ENCODE results near the gene CCNE1.

The CCNE1 gene

DNA sequence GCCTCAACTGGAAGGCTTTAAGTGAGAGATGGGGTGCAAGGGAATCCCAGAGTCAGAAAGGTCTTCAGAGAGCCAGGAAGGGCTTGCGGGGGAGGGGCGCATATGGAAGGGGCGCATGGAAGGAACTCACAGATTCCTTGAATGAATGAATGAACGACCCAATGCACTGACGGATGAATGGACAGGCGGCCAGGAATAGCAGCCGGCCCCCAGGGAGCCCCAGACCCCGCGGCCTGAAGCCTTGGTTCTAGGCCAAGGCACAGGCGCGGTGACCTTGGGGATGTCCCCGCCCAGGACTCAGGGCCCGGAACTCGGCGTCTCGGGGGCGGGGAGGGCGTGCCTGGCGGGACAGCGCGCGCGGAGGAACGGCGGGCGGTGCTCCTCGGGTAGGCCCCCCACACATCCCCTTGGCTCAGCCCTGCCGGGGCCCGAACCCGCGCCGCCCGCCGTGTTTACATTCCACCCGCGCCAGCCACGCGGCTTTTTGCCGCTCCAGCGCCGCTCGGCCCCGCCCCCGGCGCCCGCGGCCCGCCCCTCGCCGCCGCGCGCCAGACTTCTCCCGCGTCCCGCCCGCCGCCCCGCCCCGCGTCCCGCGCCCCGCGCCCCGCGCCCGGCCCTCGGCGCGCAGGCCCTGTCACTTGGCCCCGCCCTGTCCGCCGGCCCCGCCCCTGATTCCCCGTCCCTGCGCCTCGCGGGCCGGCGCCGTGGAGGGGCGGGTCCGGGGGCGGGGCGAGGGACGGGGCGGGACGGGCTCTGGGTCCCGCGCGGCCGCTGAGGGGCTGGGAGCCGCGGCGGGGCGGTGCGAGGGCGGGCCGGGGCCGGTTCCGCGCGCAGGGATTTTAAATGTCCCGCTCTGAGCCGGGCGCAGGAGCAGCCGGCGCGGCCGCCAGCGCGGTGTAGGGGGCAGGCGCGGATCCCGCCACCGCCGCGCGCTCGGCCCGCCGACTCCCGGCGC lies at the start of gene CCNE1:
TSS of gene CCNE1 (plus strand) at position 867 of the 955 bp plus-strand sequence. CDS start 565 bp downstream, outside the sequence.
- H3K36me3 ChIP-seq: peaks cover 0 to 18% (median 0%) of the 10 kb centered on the region in 11 experiments; a peak in 8 of 22 replicates
- H3K27ac ChIP-seq: peak within 1 kb of the TSS; percentile 76 to 96 (median 90)
- H3K4me3 ChIP-seq: peak within 1 kb of the TSS; percentile 74 to 88 (median 78)
- no peak for TF ChIP-seq Cebpa-rat (IDR thresholded peaks at IDR 0.05)
- 0 out of 22 replicates have a peak, but pooled peaks cover 0 to 3% (median 0%) of the 10 kb centered on the region in 11 experiments for H4K20me1 ChIP-seq
- no peaks in the 10 kb centered on the region for H3K27me3 ChIP-seq
- H3K4me1 ChIP-seq: peaks cover 25 to 41% (median 34%) of the 10 kb centered on the region in 10 experiments
- H3K4me2 ChIP-seq: peak within 1 kb of the TSS; percentile 84 to 92 (median 89)
- H3K9ac ChIP-seq: peak within 1 kb of the TSS; percentile 84 to 91 (median 87)
- H3K9me3 ChIP-seq (replicated peaks in 1 of 11): no peaks in the 10 kb centered on the region

DNA sequence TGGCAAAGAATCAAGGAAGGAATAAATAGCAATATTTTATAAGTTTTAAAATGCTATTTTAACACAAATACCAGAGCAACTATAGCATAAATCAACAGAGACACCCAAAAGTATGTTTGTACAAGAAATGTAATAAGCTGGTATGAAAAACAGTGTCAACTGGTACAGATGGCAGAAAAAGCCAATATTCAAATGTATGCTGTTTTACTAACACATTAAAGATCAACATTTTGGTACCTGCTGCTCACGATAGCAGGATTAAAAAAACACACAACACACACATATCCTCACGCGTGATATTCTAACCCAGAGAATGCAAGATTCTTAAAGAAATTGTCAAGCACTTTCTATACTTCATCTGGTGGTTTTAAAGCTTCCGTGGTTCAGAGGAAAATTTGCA lies 48.6 kb upstream of the CCNE1 start:
- no peak overlapping the region for H3K9ac ChIP-seq
- peaks cover 0 to 21% (median 10%) of the 10 kb centered on the region in 10 experiments; a peak in 12 of 20 replicates for H3K4me1 ChIP-seq
- no peaks in the 10 kb centered on the region for H4K20me1 ChIP-seq
- no peak overlapping the region for H3K27ac ChIP-seq
- H3K27me3 ChIP-seq: no peaks in the 10 kb centered on the region
- H3K4me3 ChIP-seq: no peak overlapping the region
- H3K4me2 ChIP-seq: peak overlapping the region in 1 of 11 experiments; percentile 2; a peak in 2 of 22 replicates
- no peaks in the 10 kb centered on the region for H3K9me3 ChIP-seq (replicated peaks in 1 of 11)
- no peaks in the 10 kb centered on the region for H3K36me3 ChIP-seq
- no peak for TF ChIP-seq Cebpa-rat (IDR thresholded peaks at IDR 0.05)

DNA sequence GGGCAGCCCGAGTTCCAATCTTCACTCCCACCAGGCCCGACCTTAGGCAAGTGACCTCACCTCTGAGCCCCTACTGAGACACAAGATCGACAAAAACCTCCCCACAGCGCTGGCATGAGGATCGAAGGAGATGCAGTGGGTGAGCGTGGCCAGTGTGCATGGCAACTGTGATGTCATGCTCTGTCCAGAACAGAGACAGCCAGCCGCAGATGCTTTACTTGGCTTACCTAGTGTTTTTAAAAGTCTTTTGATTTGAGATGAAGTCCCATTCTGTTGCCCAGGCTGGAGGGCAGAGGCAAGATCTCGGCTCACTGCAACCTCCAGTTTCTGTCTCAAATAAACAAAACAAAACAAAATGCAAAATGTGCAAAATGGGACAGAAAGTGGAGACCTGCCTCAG lies 47.4 kb upstream of the CCNE1 start:
- Histone ChIP-seq H3K9ac (no peak overlapping the region), H3K4me2 (no peak overlapping the region), H3K4me3 (no peak overlapping the region), H3K27ac (no peak overlapping the region), H3K4me1 (peaks cover 0 to 21% (median 10%) of the 10 kb centered on the region in 10 experiments; a peak in 12 of 20 replicates), H3K27me3 (no peaks in the 10 kb centered on the region), H3K36me3 (no peaks in the 10 kb centered on the region), H4K20me1 (no peaks in the 10 kb centered on the region), H3K9me3 (replicated peaks in 1 of 11) (no peaks in the 10 kb centered on the region)
- no peak for TF ChIP-seq Cebpa-rat (IDR thresholded peaks at IDR 0.05)

DNA sequence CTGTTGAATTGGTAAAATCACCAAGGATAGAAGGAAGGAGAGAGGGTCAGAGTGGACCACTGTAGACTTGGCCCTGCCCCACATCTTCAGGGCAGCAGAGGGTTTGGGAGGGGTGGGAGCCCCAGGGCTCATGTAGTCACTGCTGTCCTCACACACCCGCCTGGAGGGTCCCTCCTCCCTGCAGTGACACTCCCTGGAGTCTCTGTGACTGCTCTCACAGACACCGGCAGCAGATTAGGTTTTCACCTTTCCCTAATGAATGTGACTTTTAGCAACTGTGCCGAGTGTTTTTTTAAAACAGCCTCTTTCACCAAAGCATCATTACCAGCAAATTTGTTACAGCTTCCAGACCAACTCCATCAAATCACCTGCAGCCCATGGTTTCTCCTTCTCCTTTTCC lies 45.7 kb upstream of the CCNE1 start:
- H3K9ac ChIP-seq: no peak overlapping the region
- no peak for TF ChIP-seq Cebpa-rat (IDR thresholded peaks at IDR 0.05)
- H3K4me3 ChIP-seq: no peak overlapping the region
- H3K4me2 ChIP-seq: peak overlapping the region in 5 of 11 experiments; percentile 15 to 69 (median 46); a peak in 8 of 22 replicates
- no peaks in the 10 kb centered on the region for H4K20me1 ChIP-seq
- no peaks in the 10 kb centered on the region for H3K9me3 ChIP-seq (replicated peaks in 1 of 11)
- peaks cover 0 to 14% (median 9%) of the 10 kb centered on the region in 10 experiments; a peak in 12 of 20 replicates for H3K4me1 ChIP-seq
- H3K27me3 ChIP-seq: no peaks in the 10 kb centered on the region
- H3K36me3 ChIP-seq: no peaks in the 10 kb centered on the region
- H3K27ac ChIP-seq: no peak overlapping the region

DNA sequence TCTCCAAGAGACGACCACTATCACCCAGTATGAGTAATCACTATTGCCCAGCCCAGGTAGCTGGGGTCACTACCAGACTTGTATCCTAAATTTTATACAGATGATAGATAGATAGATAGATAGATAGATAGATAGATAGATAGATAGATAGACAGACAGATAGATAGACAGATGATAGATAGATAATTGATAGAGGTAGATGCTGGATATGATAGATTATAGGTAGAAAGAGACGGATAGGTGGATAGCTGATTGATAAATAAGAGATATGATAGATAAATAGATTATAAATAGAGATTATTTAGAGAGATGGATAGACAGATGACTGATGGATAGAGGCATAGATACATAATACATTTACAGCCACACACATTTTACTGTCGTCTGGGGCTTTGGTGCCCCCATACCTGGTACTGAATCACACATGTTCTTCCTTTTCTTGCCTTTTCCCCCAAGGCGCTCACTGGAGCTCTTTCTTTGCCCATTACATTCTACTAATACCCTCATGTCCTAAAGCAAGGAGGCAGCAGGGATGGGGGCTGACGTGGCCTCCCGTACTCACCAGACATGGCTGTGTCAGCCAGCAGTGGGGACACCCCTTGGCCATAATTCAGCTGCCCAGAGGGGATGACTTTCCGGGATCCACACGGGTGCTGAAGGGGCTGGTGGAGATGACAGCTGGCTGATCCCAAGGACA lies 44.6 kb upstream of the CCNE1 start:
- H3K4me3 ChIP-seq: no peak overlapping the region
- peaks cover 0 to 14% (median 9%) of the 10 kb centered on the region in 10 experiments; a peak in 12 of 20 replicates for H3K4me1 ChIP-seq
- H3K27ac ChIP-seq: no peak overlapping the region
- H3K27me3 ChIP-seq: no peaks in the 10 kb centered on the region
- H3K4me2 ChIP-seq: 0 out of 22 replicates have a peak overlapping the region, but pooled peaks of 1 of the 11 experiments have one; percentile 46
- H4K20me1 ChIP-seq: no peaks in the 10 kb centered on the region
- no peak for TF ChIP-seq Cebpa-rat (IDR thresholded peaks at IDR 0.05)
- H3K36me3 ChIP-seq: no peaks in the 10 kb centered on the region
- H3K9me3 ChIP-seq (replicated peaks in 1 of 11): no peaks in the 10 kb centered on the region
- no peak overlapping the region for H3K9ac ChIP-seq

GRCh38 chr19:29768166-29768565 lies 43.6 kb upstream of the CCNE1 start:
- H4K20me1 ChIP-seq: no peaks in the 10 kb centered on the region
- no peaks in the 10 kb centered on the region for H3K27me3 ChIP-seq
- no peak overlapping the region for H3K27ac ChIP-seq
- H3K9ac ChIP-seq: no peak overlapping the region
- no peaks in the 10 kb centered on the region for H3K36me3 ChIP-seq
- H3K9me3 ChIP-seq (replicated peaks in 1 of 11): no peaks in the 10 kb centered on the region
- H3K4me2 ChIP-seq: no peak overlapping the region
- H3K4me1 ChIP-seq: peaks cover 0 to 11% (median 7%) of the 10 kb centered on the region in 10 experiments; a peak in 11 of 20 replicates
- TF ChIP-seq Cebpa-rat (IDR thresholded peaks at IDR 0.05): no peak
- H3K4me3 ChIP-seq: no peak overlapping the region

GRCh38 chr19:29769997-29770396 lies 41.8 kb upstream of the CCNE1 start:
- TF ChIP-seq Cebpa-rat (IDR thresholded peaks at IDR 0.05): no peak

DNA sequence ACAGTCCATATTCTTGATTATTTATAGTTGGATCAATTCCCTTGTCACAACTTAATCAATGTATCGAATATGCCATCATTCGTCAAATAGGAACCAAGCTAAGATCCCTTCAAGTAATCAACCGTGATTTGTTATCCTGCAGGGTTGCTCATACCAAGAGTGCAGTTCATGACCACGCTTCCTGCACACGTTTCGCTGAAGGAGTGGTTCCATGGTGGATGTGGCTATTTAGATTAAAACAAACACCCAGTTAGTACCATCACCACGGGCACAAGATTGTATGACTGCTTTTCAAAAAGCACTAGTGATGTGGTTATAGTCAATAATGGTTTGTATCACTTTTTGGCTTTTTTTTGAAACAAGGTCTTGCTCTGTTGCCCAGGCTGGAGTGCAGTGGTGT lies 41.1 kb upstream of the CCNE1 start:
- Histone ChIP-seq H3K27me3 (no peaks in the 10 kb centered on the region), H3K4me1 (peaks cover 0 to 11% (median 7%) of the 10 kb centered on the region in 10 experiments; a peak in 10 of 20 replicates), H4K20me1 (no peaks in the 10 kb centered on the region), H3K4me3 (no peak overlapping the region), H3K27ac (no peak overlapping the region), H3K9me3 (replicated peaks in 1 of 11) (no peaks in the 10 kb centered on the region), H3K9ac (no peak overlapping the region), H3K36me3 (no peaks in the 10 kb centered on the region), H3K4me2 (no peak overlapping the region)
- no peak for TF ChIP-seq Cebpa-rat (IDR thresholded peaks at IDR 0.05)

More at GRCh38 chr19:29769997-29770396, 41.8 kb upstream of the CCNE1 start:
- Histone ChIP-seq H3K4me1 (peaks cover 0 to 11% (median 7%) of the 10 kb centered on the region in 10 experiments; a peak in 10 of 20 replicates), H4K20me1 (no peaks in the 10 kb centered on the region), H3K9me3 (replicated peaks in 1 of 11) (no peaks in the 10 kb centered on the region), H3K4me2 (no peak overlapping the region), H3K27ac (no peak overlapping the region), H3K36me3 (no peaks in the 10 kb centered on the region), H3K4me3 (no peak overlapping the region), H3K27me3 (no peaks in the 10 kb centered on the region), H3K9ac (no peak overlapping the region)

Data from BLaER1 treated with 17β-estradiol and CSF1 and Interleukin-3, amounts not matched to agents 10 nM and 100 nM (cell line).